Sigmoid colon (tissue), 7 donors: ENCODE data around the gene TMEM235. TPM values are rescaled to one million over a fixed set of nuclear protein-coding genes. Genes with fewer than 3 reads are reported as not detected.
"Not testable (repeated sequence)": the region's sequence is repeated elsewhere in the genome, so short reads cannot be mapped to it uniquely, and the experiment has no call there.

Experiments used
- DNase-seq: peaks from one replicate; pipeline ENCODE4 v3.0.0-alpha.2; 2019
- H3K27ac ChIP-seq, 4 donors: fragments of 200-600 bp; sonication (generic); one replicate each; pipeline ENCODE4 v1.5.1; 2016 to 2019; ENCODE audit warnings: mild to moderate bottlenecking in 1 of 4
- H3K27me3 ChIP-seq, 3 donors: fragments of 200-600 bp; sonication (generic); one replicate each; pipeline ENCODE4 v1.5.1; 2019; ENCODE audit warnings: mild to moderate bottlenecking in 1 of 3
- H3K36me3 ChIP-seq, 4 donors: fragments of 200-600 bp; sonication (generic); one replicate each; pipeline ENCODE4 v1.5.1; 2016 to 2019
- H3K4me1 ChIP-seq, 4 donors: fragments of 200-600 bp; sonication (generic); one replicate each; pipeline ENCODE4 v1.5.1; 2017 to 2019
- H3K4me3 ChIP-seq, 4 donors: fragments of 200-600 bp; sonication (generic); one replicate each; pipeline ENCODE4 v1.5.1; 2017 to 2019; ENCODE audit warnings: mild to moderate bottlenecking in 2 of 4, moderate library complexity in 1 of 4
- H3K9me3 ChIP-seq, 4 donors: fragments of 200-600 bp in 3 of 4; sonication (generic) in 3 of 4; one replicate each; pipeline versions ENCODE4 v1.5.1 to v1.6.1; 2013 to 2019
- CTCF ChIP-seq, 4 experiments: fragments of 450-650 bp in 3 of 4; fragments of 200-600 bp in 1 of 4; IDR thresholded peaks; one replicate each; pipeline ENCODE4 v1.5.1; 2016 to 2019; ENCODE audit warnings: antibody characterized with exemption in 4 of 4, mild to moderate bottlenecking in 3 of 4, moderate library complexity in 2 of 4
- EP300 ChIP-seq, 4 donors: sonication (generic); formaldehyde crosslinking; IDR thresholded peaks; one replicate each; pipeline ENCODE4 v1.6.1; 2017; ENCODE audit warnings: antibody characterized with exemption in 4 of 4
- POLR2A ChIP-seq, 2 donors: fragments of 450-650 bp; IDR thresholded peaks; one replicate each; pipeline ENCODE4 v1.6.1; 2016; ENCODE audit warnings: antibody characterized with exemption in 2 of 2, mild to moderate bottlenecking in 2 of 2, moderate library complexity in 2 of 2
- POLR2AphosphoS5 ChIP-seq, 4 donors: sonication (generic); formaldehyde crosslinking; IDR thresholded peaks; one replicate each; pipeline ENCODE4 v1.6.1; 2017; ENCODE audit warnings: antibody characterized with exemption in 4 of 4
- WGBS, 2 donors: extraction: QIAGEN DNeasy Blood & Tissue Kit; methylation state at CpG; one replicate each; pipeline ENCODE4 v1.1.7; 2013; 5-methylcytosine and 5-hydroxymethylcytosine counted together
- intact Hi-C: fragments of 100-400 bp; cut with DNase I; formaldehyde crosslinking; loops from one replicate; pipeline ENCODE4 v1.15.1; 2023
- polyA plus RNA-seq, 3 donors: library from polyadenylated mRNA; stranded (reverse); fragments of 200-250 nt; gene quantifications; one replicate each; pipeline ENCODE4 v1.2.3, GENCODE V29; 2013
- total RNA-seq, 4 donors: library from RNA; depleted of rRNA; stranded (reverse); fragments of >200 nt; gene quantifications; one replicate each; pipeline ENCODE4 v1.1.0, GENCODE V29; 2016
- donor health status: healthy with polysubstance abuse.
- donor health status: Bipolar disorder and iron deficiency.
- donor health status: healthy.

The TMEM235 gene
- total and polyA plus RNA-seq, 7 donors = 0.04 TPM; not detected in 6

- Histone ChIP-seq H3K9me3 (no peaks in the 10 kb centered on the region), H3K4me1 (peaks cover 0 to 9% (median 2%) of the 10 kb centered on the region in 4 donors), H3K4me3 (no peak overlapping the region), H3K27ac (no peak overlapping the region), H3K36me3 (no peaks in the 10 kb centered on the region), H3K27me3 (peaks cover 13 to 33% (median 28%) of the 10 kb centered on the region in 3 donors)
- WGBS, 2 donors = 11 to 23% methylated on average over 55 of the region's 55 CpGs
- DNase-seq = no peak
- intact Hi-C loops = no loop called here
- TF ChIP-seq EP300 (IDR thresholded peaks at IDR 0.05) (no peak), CTCF (IDR thresholded peaks at IDR 0.05) (no peak), POLR2AphosphoS5 (IDR thresholded peaks at IDR 0.05) (no peak), POLR2A (IDR thresholded peaks at IDR 0.05) (no peak)
These were observed 794 bp downstream of the TMEM235 start for GRCh38 chr17:78231991-78232858.

- WGBS, 2 donors = 89 to 93% methylated on average over 2 of the region's 2 CpGs
- no peak for TF ChIP-seq POLR2A (IDR thresholded peaks at IDR 0.05)
- TF ChIP-seq CTCF (IDR thresholded peaks at IDR 0.05) = no peak
- TF ChIP-seq POLR2AphosphoS5 (IDR thresholded peaks at IDR 0.05) = no peak
- TF ChIP-seq EP300 (IDR thresholded peaks at IDR 0.05) = no peak
These were observed 1.4 kb downstream of the TMEM235 start for GRCh38 chr17:78232859-78233173.

GRCh38 chr17:78233678-78234077, 2.2 kb downstream of the TMEM235 start:
- intact Hi-C loops = no loop called here
- Histone ChIP-seq H3K4me3 (no peak overlapping the region), H3K4me1 (peaks cover 0 to 9% (median 2%) of the 10 kb centered on the region in 4 donors), H3K36me3 (no peaks in the 10 kb centered on the region), H3K27ac (no peak overlapping the region), H3K9me3 (no peaks in the 10 kb centered on the region), H3K27me3 (peaks cover 13 to 33% (median 28%) of the 10 kb centered on the region in 3 donors)
- no peak for DNase-seq
- TF ChIP-seq POLR2A (IDR thresholded peaks at IDR 0.05) = no peak
- whole genome bisulfite sequencing, 2 donors = 91 to 93% methylated on average over 10 of the region's 10 CpGs

More at GRCh38 chr17:78232859-78233173, 1.4 kb downstream of the TMEM235 start:
- Histone ChIP-seq H3K4me1 (peaks cover 0 to 9% (median 2%) of the 10 kb centered on the region in 4 donors), H3K27ac (no peak overlapping the region), H3K4me3 (no peak overlapping the region), H3K27me3 (peaks cover 13 to 33% (median 28%) of the 10 kb centered on the region in 3 donors), H3K36me3 (no peaks in the 10 kb centered on the region), H3K9me3 (no peaks in the 10 kb centered on the region)
- intact Hi-C loops = no loop called here
- no peak for DNase-seq

GRCh38 chr17:78234261-78234865, 2.9 kb downstream of the TMEM235 start:
- peaks cover 13 to 33% (median 28%) of the 10 kb centered on the region in 3 donors for H3K27me3 ChIP-seq
- no peaks in the 10 kb centered on the region for H3K9me3 ChIP-seq
- no peaks in the 10 kb centered on the region for H3K36me3 ChIP-seq
- TF ChIP-seq POLR2AphosphoS5 (IDR thresholded peaks at IDR 0.05) (no peak), CTCF (IDR thresholded peaks at IDR 0.05) (no peak), EP300 (IDR thresholded peaks at IDR 0.05) (no peak), POLR2A (IDR thresholded peaks at IDR 0.05) (no peak)
- H3K4me3 ChIP-seq = no peak overlapping the region
- H3K4me1 ChIP-seq = peaks cover 0 to 9% (median 2%) of the 10 kb centered on the region in 4 donors
- H3K27ac ChIP-seq = no peak overlapping the region
- DNase-seq = no peak
- intact Hi-C loops = no loop called here
- 87 to 89% methylated on average over 17 of the region's 17 CpGs for WGBS, 2 donors

- H3K4me1 ChIP-seq, H3K4me3 ChIP-seq, intact Hi-C loops, DNase-seq, H3K36me3 ChIP-seq, H3K27ac ChIP-seq, H3K9me3 ChIP-seq: not testable (repeated sequence)
- 89 to 90% methylated on average over 6 of the region's 6 CpGs for WGBS, 2 donors
- peaks cover 13 to 32% (median 28%) of the 10 kb centered on the region in 3 donors for H3K27me3 ChIP-seq
These were observed 3.6 kb downstream of the TMEM235 start for GRCh38 chr17:78235022-78235421.
